Small intestine (tissue), 7 donors: ENCODE results near the gene NLK. TPM values are rescaled to one million over a fixed set of nuclear protein-coding genes. Genes with fewer than 3 reads are reported as not detected.
A peak's percentile ranks its signal among the peaks of the same experiment; 100 is the strongest.
"Not testable (repeated sequence)": the region's sequence is repeated elsewhere in the genome, so short reads cannot be mapped to it uniquely, and the experiment has no call there.

ENCODE experiments used
- DNase-seq, 2 donors: peaks; one replicate each; pipeline versions ENCODE4 v3.0.0 to v3.0.0-alpha.2; 2013
- FAIRE-seq: peaks from 2 replicates; lab custom pipeline; 2012; peaks lifted over from hg19 to GRCh38; lab: Jason Lieb, UNC
- H3K27ac ChIP-seq, 3 donors: one replicate each; pipeline ENCODE4 v1.5.1; 2013; ENCODE audit warnings: low read length in 2 of 3, mild to moderate bottlenecking in 2 of 3, control low read depth in 1 of 3, inconsistent platforms in 1 of 3, low read depth in 1 of 3, moderate library complexity in 1 of 3
- H3K27me3 ChIP-seq, 3 donors: one replicate each; pipeline ENCODE4 v1.6.1; 2013; ENCODE audit warnings: low read length in 3 of 3, inconsistent platforms in 1 of 3; ENCODE audit not compliant: control insufficient read depth in 3 of 3, insufficient read depth in 3 of 3
- H3K36me3 ChIP-seq, 3 donors: one replicate each; pipeline ENCODE4 v1.6.1; 2013; ENCODE audit warnings: low read length in 3 of 3, inconsistent platforms in 1 of 3, low read depth in 1 of 3, mild to moderate bottlenecking in 1 of 3, moderate library complexity in 1 of 3; ENCODE audit not compliant: control insufficient read depth in 3 of 3, insufficient read depth in 2 of 3
- H3K4me1 ChIP-seq, 3 donors: one replicate each; pipeline ENCODE4 v1.6.1; 2013; ENCODE audit warnings: low read length in 2 of 3, inconsistent platforms in 1 of 3, low read depth in 1 of 3, mild to moderate bottlenecking in 1 of 3, moderate library complexity in 1 of 3; ENCODE audit not compliant: control insufficient read depth in 3 of 3, insufficient read depth in 2 of 3
- H3K4me3 ChIP-seq, 3 donors: one replicate each; pipeline ENCODE4 v1.5.1; 2013; ENCODE audit warnings: low read length in 3 of 3, control low read depth in 1 of 3, inconsistent platforms in 1 of 3, low read depth in 1 of 3, mild to moderate bottlenecking in 1 of 3, moderate library complexity in 1 of 3
- H3K9me3 ChIP-seq, 2 donors: one replicate each; pipeline ENCODE4 v1.6.1; 2013; ENCODE audit warnings: low read depth in 1 of 2, low read length in 1 of 2; ENCODE audit not compliant: control insufficient read depth in 2 of 2, insufficient read depth in 1 of 2
- WGBS, 3 donors: extraction: QIAGEN DNeasy Blood & Tissue Kit; methylation state at CpG; one replicate each; pipeline ENCODE4 v1.1.7; 2013; 5-methylcytosine and 5-hydroxymethylcytosine counted together
- polyA plus RNA-seq, 4 donors: library from polyadenylated mRNA; stranded (reverse) in 3 of 4; unstranded in 1 of 4; fragments of 200-250 nt in 3 of 4; fragments of 120-200 nt in 1 of 4; gene quantifications; one replicate each; pipeline versions ENCODE4 v1.2.1 to v1.2.3, GENCODE V29; 2013
- donor health status: healthy with polysubstance abuse.
- donor health status: control.
- donor health status: control.
- donor health status: Bipolar disorder and iron deficiency.
- donor health status: healthy.

The NLK gene
- polyA plus RNA-seq, 4 donors = 7.0 to 13.3 (median 10.0) TPM

DNA sequence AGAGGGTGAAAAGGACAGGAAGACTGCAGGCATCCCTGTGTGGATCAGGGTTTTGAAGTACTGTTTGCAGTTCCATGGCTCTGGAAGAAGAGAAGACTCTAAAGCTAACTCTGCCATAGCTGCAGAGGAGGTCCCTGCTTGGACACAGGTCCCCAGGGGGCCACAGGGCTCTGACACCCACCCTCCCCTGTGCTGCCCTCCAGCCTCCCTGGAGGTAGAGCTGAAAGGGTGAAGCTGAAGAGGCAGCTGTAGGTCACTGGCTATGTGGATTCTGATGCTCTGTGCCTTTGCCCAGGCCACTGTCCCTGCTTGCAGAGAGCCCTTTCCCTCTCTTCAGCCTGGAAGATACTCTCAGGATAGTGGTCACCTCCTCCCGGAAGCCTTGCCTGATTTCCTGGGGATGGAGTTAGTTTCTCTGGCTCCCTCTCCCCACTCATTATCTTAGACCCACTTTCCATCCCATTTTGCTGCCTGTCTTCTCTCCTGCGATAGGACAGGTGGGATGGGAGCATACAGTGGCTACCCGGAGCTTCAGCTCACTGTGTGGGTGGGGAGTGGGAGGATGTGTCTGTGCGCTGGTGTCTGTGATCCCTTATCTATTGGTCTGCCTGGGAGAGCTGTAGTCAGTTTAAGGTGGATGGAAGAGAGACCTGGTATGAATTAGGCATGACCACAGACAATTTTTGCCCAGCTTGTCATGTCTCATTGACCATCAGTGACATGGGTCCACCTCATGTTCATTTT is 186.7 kb downstream of the NLK start:
- no peak overlapping the region for H3K27ac ChIP-seq
- H3K9me3 ChIP-seq = no peaks in the 10 kb centered on the region
- H3K36me3 ChIP-seq = no peaks in the 10 kb centered on the region
- peaks cover 0 to 15% (median 0%) of the 10 kb centered on the region in 3 donors for H3K4me1 ChIP-seq
- WGBS, 3 donors = 82 to 84% (median 84%) methylated on average over 4 of the region's 4 CpGs
- no peak overlapping the region for H3K4me3 ChIP-seq
- DNase-seq = no peak
- no peak for FAIRE-seq
- H3K27me3 ChIP-seq = peaks cover 0 to 31% (median 13%) of the 10 kb centered on the region in 3 donors

DNA sequence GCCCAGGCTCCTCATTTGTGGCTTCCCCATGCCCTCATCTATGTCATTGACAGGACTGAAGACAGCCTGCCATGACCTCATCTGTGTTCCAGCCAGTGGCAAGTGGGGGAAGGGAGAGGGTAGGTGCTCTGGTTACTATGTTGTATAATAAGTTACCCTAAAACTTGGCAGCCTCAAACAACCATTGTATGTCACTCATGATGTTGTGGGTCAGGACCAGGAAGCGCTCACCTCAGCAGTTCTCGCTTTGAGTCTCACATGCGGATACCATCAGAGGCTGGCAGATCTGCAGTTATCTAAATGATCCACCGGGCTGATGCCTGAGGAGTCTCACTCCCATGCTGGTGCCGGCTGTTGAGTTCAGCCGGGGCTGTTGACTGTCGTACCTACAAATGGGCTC is 187.5 kb downstream of the NLK start:
- peaks cover 0 to 31% (median 13%) of the 10 kb centered on the region in 3 donors for H3K27me3 ChIP-seq
- H3K4me1 ChIP-seq = peaks cover 0 to 15% (median 0%) of the 10 kb centered on the region in 3 donors
- H3K36me3 ChIP-seq = no peaks in the 10 kb centered on the region
- DNase-seq = no peak
- H3K4me3 ChIP-seq = no peak overlapping the region
- no peak for FAIRE-seq
- H3K27ac ChIP-seq = no peak overlapping the region
- no peaks in the 10 kb centered on the region for H3K9me3 ChIP-seq
- 47 to 78% (median 75%) methylated on average over 7 of the region's 7 CpGs for WGBS, 3 donors

DNA sequence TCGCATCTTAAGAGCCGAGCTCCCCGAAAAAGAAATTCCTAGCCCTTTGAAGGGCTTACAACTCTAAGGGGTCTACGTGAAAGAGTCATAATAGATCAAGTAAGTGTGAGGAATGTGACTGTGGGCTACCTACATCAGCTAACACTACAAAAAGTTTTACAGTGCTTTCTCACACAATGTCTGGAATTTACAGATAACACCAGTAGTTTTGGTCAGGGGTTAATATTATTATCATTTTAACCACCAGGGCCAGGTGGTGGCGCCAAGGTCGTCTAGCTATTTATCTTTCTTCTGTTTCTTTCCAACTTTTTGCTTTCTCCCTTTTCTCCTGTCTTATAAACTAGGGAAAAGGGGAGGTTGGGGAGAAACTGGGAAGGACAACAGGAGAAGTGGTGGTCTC is 188.1 kb downstream of the NLK start:
- FAIRE-seq, H3K36me3 ChIP-seq: not testable (repeated sequence)
- 39 to 56% (median 50%) methylated on average over 6 of the region's 6 CpGs for whole genome bisulfite sequencing, 3 donors

DNA sequence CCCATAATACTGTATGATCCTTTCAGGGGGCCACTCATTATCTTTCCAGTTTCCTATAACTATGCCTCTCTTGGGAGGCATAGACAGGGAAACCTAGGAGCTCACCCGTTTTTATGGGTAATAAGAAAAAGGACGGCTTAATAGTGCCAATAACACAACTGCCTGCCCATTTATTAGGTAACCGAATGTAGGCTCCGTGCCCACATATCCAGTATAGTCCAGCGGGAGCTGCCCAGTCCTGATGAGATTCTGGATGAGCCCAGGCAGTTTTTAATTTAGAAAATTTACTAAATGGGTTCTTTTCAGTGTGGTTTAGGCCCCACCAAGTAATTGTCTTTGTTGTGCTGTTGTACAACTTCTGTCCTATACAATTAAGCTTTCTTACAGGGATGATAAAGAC is 189.1 kb downstream of the NLK start:
- WGBS, 3 donors = 80 to 93% (median 84%) methylated on average over 5 of the region's 5 CpGs
- Histone ChIP-seq H3K4me1 (peaks cover 0 to 15% (median 0%) of the 10 kb centered on the region in 3 donors), H3K27me3 (peaks cover 0 to 34% (median 13%) of the 10 kb centered on the region in 3 donors)
- H3K27ac ChIP-seq, H3K36me3 ChIP-seq, FAIRE-seq, H3K9me3 ChIP-seq, DNase-seq, H3K4me3 ChIP-seq: not testable (repeated sequence)

More for the DNA sequence above, 188.1 kb downstream of the NLK start:
- Histone ChIP-seq H3K27me3 (peaks cover 0 to 34% (median 13%) of the 10 kb centered on the region in 3 donors), H3K4me1 (peaks cover 0 to 15% (median 0%) of the 10 kb centered on the region in 3 donors)
- not testable (repeated sequence) for H3K27ac ChIP-seq, DNase-seq, H3K9me3 ChIP-seq, H3K4me3 ChIP-seq

DNA sequence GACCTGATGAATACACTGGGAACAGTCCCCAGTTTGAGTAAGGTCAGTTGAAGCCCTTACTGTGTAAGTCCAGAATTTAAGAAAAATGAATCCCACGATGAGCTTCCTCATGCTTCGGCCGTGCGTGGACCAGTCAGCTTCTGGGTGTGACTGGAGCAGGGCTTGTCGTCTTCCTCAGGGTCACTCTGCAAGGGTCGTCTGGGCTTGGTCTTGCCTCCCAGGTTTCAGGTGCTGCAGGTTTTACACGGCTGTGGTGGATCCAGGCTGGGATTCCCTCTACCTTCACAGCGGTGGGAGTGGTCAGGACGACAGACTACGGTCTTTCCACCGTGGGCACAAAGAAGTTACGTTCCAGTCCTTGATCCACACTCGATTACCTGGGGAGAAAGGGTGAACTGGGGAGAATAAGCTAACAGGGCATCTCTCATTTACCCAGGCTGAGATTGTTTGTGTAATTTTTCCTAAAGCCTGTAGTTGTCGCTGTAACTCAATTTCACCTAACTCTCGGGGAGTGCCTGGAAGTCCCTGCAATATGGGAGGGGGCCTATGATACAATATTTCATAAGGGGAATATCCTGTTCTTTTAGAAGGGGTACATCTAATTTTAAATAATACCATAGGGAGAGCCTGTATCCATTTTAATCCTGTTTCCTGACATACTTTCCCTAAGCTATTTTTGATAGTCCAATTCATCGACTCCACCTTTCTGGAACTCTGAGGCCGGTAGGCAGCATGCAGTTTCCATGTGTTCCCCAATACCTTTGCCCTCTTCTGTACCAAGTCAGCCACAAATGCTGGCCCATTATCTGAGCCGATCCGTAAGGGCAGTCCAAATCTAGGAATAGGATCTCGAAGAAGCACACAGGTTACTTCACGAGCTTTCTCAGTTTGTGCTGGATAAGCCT is 190.7 kb downstream of the NLK start:
- WGBS, 3 donors = 14 to 45% (median 27%) methylated on average over 21 of the region's 21 CpGs
- peak overlapping the region in 1 of 3 donors; percentile 8 for H3K27ac ChIP-seq

DNA sequence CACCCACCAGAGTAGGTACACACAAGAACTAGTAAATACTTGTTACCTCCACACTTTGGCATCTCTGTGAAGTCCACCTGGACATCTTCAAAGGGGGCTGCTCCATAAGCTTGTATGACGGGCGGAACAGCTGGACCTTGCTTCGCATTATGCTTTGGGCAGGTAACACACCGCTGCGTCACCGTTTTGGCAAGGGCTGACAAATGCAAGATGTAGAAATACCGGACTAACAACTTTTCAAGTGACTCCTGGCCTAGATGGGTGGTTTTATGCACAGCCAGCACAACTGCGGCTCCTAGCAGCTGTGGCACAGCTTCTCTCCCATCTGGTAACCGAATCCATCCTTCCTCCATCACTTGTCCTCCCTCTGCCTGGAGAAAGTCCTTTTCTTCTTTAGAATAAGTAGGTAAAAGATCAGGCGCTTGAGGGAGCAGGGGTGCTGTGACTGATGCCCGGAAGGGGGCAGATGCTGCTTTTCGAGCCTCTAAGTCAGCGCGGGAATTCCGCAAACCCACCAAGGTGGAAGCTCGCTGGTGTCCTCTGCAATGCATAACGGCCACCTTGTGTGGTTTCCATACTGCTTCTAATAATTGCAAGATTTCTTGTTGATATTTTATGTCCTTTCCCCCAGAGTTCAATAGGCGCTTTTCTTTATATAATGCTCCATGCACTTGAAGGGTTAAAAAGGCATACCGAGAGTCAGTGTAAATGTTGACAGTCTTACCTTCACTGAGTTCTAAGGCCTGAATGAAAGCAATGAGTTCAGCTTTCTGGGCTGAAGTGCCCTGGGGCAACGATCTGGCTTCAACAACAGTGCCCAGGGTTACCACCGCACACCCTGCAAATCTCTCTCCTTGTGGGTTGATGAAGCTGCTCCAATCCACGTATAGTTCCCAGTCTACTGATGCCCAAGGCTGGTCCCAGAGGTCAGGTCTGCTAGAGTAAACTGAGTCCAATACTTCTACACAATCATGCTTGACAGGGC is 191.7 kb downstream of the NLK start:
- peak; percentile 68 to 90 for DNase-seq
- WGBS, 3 donors = 20 to 56% (median 35%) methylated on average over 22 of the region's 22 CpGs
- not testable (repeated sequence) for FAIRE-seq, H3K9me3 ChIP-seq, H3K4me3 ChIP-seq, H3K4me1 ChIP-seq, H3K36me3 ChIP-seq
- peak overlapping the region in 1 of 3 donors; percentile 8 for H3K27ac ChIP-seq
- peaks cover 0 to 14% (median 3%) of the 10 kb centered on the region in 3 donors for H3K27me3 ChIP-seq

More for the DNA sequence above, 190.7 kb downstream of the NLK start:
- not testable (repeated sequence) for H3K36me3 ChIP-seq, H3K9me3 ChIP-seq, H3K4me1 ChIP-seq, H3K4me3 ChIP-seq, FAIRE-seq
- DNase-seq = peak; percentile 20 to 49
- peaks cover 0 to 23% (median 12%) of the 10 kb centered on the region in 3 donors for H3K27me3 ChIP-seq

DNA sequence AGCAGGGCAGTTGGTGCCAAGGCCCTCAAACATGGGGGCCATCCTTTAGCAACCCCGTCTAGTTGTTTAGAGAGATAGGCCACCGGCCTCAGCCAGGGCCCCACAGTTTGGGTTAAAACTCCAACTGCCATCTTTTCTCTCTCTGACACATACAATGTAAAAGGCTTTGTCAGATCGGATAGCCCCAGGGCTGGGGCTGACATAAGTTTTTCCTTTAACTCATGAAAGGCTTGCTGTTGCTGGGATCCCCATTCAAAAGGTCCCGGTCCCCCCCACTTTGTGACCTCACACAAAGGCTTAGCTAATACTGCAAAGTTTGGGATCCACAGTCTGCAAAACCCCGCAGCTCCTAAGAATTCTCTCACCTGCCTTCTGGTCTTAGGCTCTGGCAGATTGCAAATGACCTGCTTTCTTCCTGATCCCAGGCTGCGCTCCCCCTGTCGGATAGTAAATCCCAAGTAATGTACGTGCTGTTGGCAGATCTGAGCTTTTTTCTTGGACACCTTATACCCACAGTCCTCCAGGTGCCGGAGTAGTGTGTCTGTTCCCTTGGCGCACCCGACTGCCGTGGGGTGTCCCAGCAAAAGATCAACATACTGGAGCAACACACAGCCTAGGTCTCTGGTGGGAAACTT is 192.7 kb downstream of the NLK start:
- DNase-seq = not testable (repeated sequence)

More for the DNA sequence above, 192.7 kb downstream of the NLK start:
- not testable (repeated sequence) for H3K4me1 ChIP-seq, H3K27me3 ChIP-seq, H3K9me3 ChIP-seq, H3K27ac ChIP-seq, H3K4me3 ChIP-seq, FAIRE-seq, H3K36me3 ChIP-seq
- WGBS, 3 donors = 85 to 86% (median 86%) methylated on average over 12 of the region's 12 CpGs
